Frontal cortex (tissue), 4 donors: Measurements from ENCODE around the gene TMEM214. TPM values are rescaled to one million over a fixed set of nuclear protein-coding genes. Genes with fewer than 3 reads are reported as not detected.
A peak's percentile ranks its signal among the peaks of the same experiment; 100 is the strongest.

Source experiments
- DNase-seq, 2 donors: peaks; one replicate each; pipeline ENCODE4 v3.0.0; 2012; ENCODE audit warnings: low spot score in 2 of 2
- FAIRE-seq: peaks from 2 replicates; lab custom pipeline; 2012; peaks lifted over from hg19 to GRCh38; lab: Jason Lieb, UNC
- total RNA-seq: library from RNA; depleted of rRNA; stranded (reverse); fragments of >200 nt; gene quantifications from one replicate; pipeline ENCODE4 v1.2.3, GENCODE V29; 2014
- donor health status: control.
- donor health status: control.
- donor health status: control.

TMEM214 gene
- total RNA-seq, 1 donor from 2014 or later = 7.7 TPM

DNA sequence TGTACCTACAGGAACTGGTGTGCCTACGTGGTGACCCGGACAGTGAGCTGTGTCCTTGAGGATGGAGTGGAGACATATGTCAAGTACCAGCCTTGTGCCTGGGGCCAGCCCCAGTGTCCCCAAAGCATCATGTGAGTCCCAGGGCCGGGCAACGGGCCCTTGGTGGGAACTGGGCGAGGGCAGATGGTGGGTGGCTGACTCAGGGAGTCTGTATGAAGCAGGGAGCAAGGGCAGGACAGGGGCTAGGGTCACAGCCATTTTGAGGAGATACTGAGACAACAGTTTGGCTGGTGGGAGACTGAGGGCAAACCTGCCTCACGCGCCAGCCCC is 47.3 kb downstream of the TMEM214 start:
- no peak for DNase-seq
- FAIRE-seq = no peak

GRCh38 chr2:27080603-27080936 is 47.8 kb downstream of the TMEM214 start:
- FAIRE-seq (no peak), DNase-seq (no peak)

DNA sequence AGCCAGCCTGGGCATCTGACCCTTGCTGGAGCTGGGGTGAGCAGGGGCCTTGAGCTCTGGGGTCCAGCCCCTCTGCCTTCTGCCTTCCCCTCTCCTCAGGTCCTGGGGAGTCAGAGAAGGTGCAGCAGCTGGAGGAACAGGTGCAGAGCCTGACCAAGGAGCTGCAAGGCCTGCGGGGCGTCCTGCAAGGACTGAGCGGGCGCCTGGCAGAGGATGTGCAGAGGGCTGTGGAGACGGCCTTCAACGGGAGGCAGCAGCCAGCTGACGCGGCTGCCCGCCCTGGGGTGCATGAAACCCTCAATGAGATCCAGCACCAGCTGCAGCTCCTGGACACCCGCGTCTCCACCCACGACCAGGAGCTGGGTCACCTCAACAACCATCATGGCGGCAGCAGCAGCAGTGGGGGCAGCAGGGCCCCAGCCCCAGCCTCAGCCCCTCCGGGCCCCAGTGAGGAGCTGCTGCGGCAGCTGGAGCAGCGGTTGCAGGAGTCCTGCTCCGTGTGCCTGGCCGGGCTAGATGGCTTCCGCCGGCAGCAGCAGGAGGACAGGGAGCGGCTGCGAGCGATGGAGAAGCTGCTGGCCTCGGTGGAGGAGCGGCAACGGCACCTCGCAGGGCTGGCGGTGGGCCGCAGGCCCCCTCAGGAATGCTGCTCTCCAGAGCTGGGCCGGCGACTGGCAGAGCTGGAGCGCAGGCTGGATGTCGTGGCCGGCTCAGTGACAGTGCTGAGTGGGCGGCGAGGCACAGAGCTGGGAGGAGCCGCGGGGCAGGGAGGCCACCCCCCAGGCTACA is 49.4 kb downstream of the TMEM214 start:
- DNase-seq = no peak
- no peak for FAIRE-seq

- DNase-seq (no peak), FAIRE-seq (no peak)
These were observed 50.1 kb downstream of the TMEM214 start for GRCh38 chr2:27082773-27083409.

- no peak for FAIRE-seq
- DNase-seq = no peak
These were observed 50.9 kb downstream of the TMEM214 start for GRCh38 chr2:27083410-27084296.

DNA sequence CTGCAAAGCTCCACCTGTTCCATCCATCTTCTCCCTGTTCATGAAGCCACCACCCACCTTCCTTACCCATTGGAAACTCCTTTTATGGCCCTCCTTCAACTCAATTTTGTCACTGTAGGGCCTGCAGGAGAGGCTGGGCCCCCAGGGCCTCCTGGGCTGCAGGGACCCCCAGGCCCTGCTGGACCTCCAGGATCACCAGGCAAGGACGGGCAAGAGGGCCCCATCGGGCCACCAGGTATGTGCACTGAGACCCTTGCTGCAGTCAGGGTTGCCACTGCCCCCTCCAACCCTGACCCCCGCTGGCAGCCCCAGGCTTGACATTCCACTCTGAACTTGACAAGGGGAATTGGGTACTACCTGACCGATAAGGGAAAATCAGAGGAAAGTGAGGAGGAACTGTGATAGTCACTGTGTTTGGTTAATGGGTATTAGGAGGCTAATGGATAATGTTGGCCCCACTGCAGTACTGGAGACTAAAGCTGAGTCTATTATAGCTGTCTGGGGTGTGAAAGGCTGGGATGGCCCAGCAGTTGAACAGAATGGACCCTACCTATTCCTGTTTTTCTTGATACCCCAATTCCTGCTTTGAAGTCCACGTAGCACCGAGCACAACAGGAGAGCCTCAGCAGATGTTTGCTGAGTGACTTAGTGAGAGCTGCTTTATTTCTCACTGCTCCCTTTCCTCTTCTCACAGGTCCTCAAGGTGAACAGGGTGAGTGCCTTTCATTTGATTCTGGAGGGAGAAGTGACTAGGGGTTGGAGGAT is 51.7 kb downstream of the TMEM214 start:
- DNase-seq = no peak
- no peak for FAIRE-seq

GRCh38 chr2:27085062-27085672 is 52.4 kb downstream of the TMEM214 start:
- DNase-seq = no peak
- FAIRE-seq = no peak

DNA sequence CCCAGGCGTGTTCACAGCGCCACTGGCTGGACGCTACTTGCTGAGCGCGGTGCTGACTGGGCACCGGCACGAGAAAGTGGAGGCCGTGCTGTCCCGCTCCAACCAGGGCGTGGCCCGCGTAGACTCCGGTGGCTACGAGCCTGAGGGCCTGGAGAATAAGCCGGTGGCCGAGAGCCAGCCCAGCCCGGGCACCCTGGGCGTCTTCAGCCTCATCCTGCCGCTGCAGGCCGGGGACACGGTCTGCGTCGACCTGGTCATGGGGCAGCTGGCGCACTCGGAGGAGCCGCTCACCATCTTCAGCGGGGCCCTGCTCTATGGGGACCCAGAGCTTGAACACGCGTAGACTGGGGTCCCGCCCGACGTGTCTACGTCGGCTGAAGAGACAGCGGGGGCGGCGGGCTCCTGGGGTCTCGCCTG is 52.9 kb downstream of the TMEM214 start:
- peak; percentile 79 to 83 for DNase-seq
- FAIRE-seq = no peak

- DNase-seq = peak; percentile 99
- no peak for FAIRE-seq
These were observed 53.4 kb downstream of the TMEM214 start for GRCh38 chr2:27086090-27086723.

DNA sequence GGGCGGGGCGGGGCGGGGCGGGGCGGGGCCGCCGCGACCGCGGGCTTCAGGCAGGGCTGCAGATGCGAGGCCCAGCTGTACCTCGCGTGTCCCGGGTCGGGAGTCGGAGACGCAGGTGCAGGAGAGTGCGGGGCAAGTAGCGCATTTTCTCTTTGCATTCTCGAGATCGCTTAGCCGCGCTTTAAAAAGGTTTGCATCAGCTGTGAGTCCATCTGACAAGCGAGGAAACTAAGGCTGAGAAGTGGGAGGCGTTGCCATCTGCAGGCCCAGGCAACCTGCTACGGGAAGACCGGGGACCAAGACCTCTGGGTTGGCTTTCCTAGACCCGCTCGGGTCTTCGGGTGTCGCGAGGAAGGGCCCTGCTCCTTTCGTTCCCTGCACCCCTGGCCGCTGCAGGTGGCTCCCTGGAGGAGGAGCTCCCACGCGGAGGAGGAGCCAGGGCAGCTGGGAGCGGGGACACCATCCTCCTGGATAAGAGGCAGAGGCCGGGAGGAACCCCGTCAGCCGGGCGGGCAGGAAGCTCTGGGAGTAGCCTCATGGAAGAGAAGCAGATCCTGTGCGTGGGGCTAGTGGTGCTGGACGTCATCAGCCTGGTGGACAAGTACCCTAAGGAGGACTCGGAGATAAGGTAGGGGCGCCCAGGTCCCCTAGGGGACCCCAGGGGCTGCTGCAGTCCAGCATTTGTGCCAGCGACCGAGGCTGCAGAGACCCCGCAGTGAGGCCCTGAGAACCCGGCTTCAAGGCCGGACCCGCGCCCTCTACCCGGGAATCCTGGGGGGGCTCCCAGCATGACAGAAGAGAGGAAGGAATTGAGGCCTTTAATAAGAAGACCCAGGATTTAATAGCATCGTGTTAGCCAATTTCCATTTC is 54.2 kb downstream of the TMEM214 start, which contains the start of gene KHK:
Gene KHK (plus strand): TSS at position 49 of the 870 bp plus-strand sequence. CDS start 488 bp downstream, at position 537.
- peak; percentile 59 to 68 for DNase-seq

GRCh38 chr2:27087823-27088410 is 55.2 kb downstream of the TMEM214 start:
- DNase-seq = no peak
- no peak for FAIRE-seq

More for the DNA sequence above, 54.2 kb downstream of the TMEM214 start, which contains the start of gene KHK:
- FAIRE-seq = no peak

DNA sequence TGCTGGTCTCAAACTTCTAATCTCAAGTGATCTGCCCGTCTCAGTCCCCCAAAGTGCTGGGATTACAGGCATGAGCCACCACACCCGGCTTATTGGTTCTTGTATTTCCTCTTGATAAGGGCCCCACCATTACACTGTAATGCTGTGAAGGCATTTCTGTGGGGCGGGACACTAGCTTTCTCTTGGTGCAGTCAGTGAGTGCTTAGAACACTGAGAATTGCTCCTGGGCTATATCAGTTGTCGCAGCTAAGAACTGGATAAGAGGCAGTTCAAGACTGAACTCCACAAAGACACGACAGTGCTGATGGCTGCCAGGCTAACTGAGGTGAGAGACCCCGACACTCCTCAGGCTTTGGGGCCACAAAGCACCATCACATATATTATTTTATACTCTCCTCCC is 55.9 kb downstream of the TMEM214 start:
- DNase-seq = no peak
- FAIRE-seq = no peak

- FAIRE-seq = no peak
- DNase-seq = no peak
These were observed 56.6 kb downstream of the TMEM214 start for GRCh38 chr2:27089111-27089954.
